GM23338 (cell line): ENCODE measurements around the gene MPZL1. TPM values are rescaled to one million over a fixed set of nuclear protein-coding genes. Genes with fewer than 3 reads are reported as not detected.

ENCODE experiments used
- ATAC-seq: fragments of 200-7000 bp; cut with Tn5 transposase; 3 replicates; pipeline ENCODE4 v1.9.1; 2020
- DNase-seq: peaks from one replicate; pipeline ENCODE4 v3.0.0-alpha.2; 2015; ENCODE audit warnings: low spot score
- H2AFZ ChIP-seq: fragments of 200-600 bp; sonication (generic); 2 replicates; pipeline ENCODE4 v1.8.0; 2016; ENCODE audit warnings: antibody characterized with exemption, mild to moderate bottlenecking, moderate library complexity
- H3F3A ChIP-seq: fragments of 200-600 bp; sonication (generic); replicated peaks from 2 replicates; pipeline ENCODE4 v1.8.0; 2017; ENCODE audit warnings: antibody characterized with exemption, mixed run types, low read depth
- H3K27ac ChIP-seq: fragments of 200-600 bp; sonication (generic); 2 replicates; pipeline ENCODE4 v1.6.1; 2016; ENCODE audit warnings: low read depth
- H3K27me3 ChIP-seq: fragments of 200-600 bp; sonication (generic); 2 replicates; pipeline ENCODE4 v1.8.0; 2016; ENCODE audit warnings: mild to moderate bottlenecking, mixed run types, moderate library complexity; ENCODE audit not compliant: insufficient read depth
- H3K36me3 ChIP-seq: fragments of 200-600 bp; sonication (generic); 2 replicates; pipeline ENCODE4 v1.8.0; 2016; ENCODE audit warnings: mild to moderate bottlenecking; ENCODE audit not compliant: insufficient read depth
- H3K4me1 ChIP-seq: fragments of 200-600 bp; sonication (generic); 2 replicates; pipeline ENCODE4 v1.8.0; 2016; ENCODE audit warnings: mild to moderate bottlenecking, moderate library complexity; ENCODE audit not compliant: insufficient read depth
- H3K4me2 ChIP-seq: fragments of 200-600 bp; sonication (generic); 2 replicates; pipeline ENCODE4 v1.7.1; 2017; ENCODE audit warnings: mixed run types
- H3K4me3 ChIP-seq: fragments of 200-600 bp; sonication (generic); 2 replicates; pipeline ENCODE4 v1.6.1; 2016; ENCODE audit warnings: mixed run types
- H3K79me2 ChIP-seq: fragments of 200-600 bp; sonication (generic); replicated peaks from 2 replicates; pipeline ENCODE4 v1.8.0; 2017; ENCODE audit warnings: mild to moderate bottlenecking; ENCODE audit not compliant: insufficient read depth
- H3K9me2 ChIP-seq: fragments of 200-600 bp; sonication (generic); 2 replicates; pipeline ENCODE4 v1.8.0; 2017; ENCODE audit not compliant: insufficient read depth
- H4K20me1 ChIP-seq: fragments of 200-600 bp; sonication (generic); replicated peaks from 2 replicates; pipeline ENCODE4 v1.8.0; 2017; ENCODE audit warnings: mild to moderate bottlenecking; ENCODE audit not compliant: insufficient read depth
- H3K27ac Mint-ChIP-seq: 2 replicates; pipeline ENCODE4 v1.8.0; 2020; ENCODE audit warnings: inconsistent platforms, mild to moderate bottlenecking, moderate library complexity, mixed read lengths
- H3K27me3 Mint-ChIP-seq: 3 replicates; pipeline ENCODE4 v1.8.0; 2022; ENCODE audit warnings: low read depth, mild to moderate bottlenecking, moderate library complexity, mixed read lengths, inconsistent platforms; ENCODE audit not compliant: insufficient read depth, poor library complexity
- H3K36me3 Mint-ChIP-seq: 3 replicates; pipeline ENCODE4 v1.8.0; 2021; ENCODE audit warnings: low read depth, mild to moderate bottlenecking, inconsistent platforms, moderate library complexity, mixed read lengths
- H3K4me1 Mint-ChIP-seq: 3 replicates; pipeline ENCODE4 v1.8.0; 2020; ENCODE audit warnings: mild to moderate bottlenecking, inconsistent platforms, mixed read lengths
- H3K4me3 Mint-ChIP-seq: 3 replicates; pipeline ENCODE4 v1.8.0; 2021; ENCODE audit warnings: moderate library complexity, mild to moderate bottlenecking, inconsistent platforms, mixed read lengths
- H3K9me3 Mint-ChIP-seq: 3 replicates; pipeline ENCODE4 v1.8.0; 2020; ENCODE audit warnings: moderate library complexity, mild to moderate bottlenecking, inconsistent platforms, mixed read lengths
- CREB1 ChIP-seq: fragments of 250-450 bp; sonication (Bioruptor Pico); IDR thresholded peaks from 2 replicates; pipeline ENCODE4 v1.5.0; 2020; ENCODE audit warnings: low read depth, mild to moderate bottlenecking, moderate library complexity
- EZH2 ChIP-seq: fragments of 200-600 bp; sonication (generic); IDR thresholded peaks from one replicate; pipeline ENCODE4 v1.8.0; 2017; ENCODE audit warnings: antibody characterized with exemption, mild to moderate bottlenecking, low read depth; ENCODE audit not compliant: unreplicated experiment
- EZH2phosphoT487 ChIP-seq: fragments of 200-600 bp; sonication (generic); IDR thresholded peaks from one replicate; pipeline ENCODE4 v1.8.1; 2018; ENCODE audit warnings: antibody characterized with exemption; ENCODE audit not compliant: unreplicated experiment
- NANOG ChIP-seq: IDR thresholded peaks from 2 replicates; pipeline ENCODE4 v1.6.1; 2016; ENCODE audit warnings: antibody characterized with exemption, borderline replicate concordance
- POLR2AphosphoS5 ChIP-seq: IDR thresholded peaks from 2 replicates; pipeline ENCODE4 v1.6.1; 2016; ENCODE audit warnings: antibody characterized with exemption, low read depth
- ZNF114 ChIP-seq: fragments of 250-450 bp; sonication (Bioruptor Pico); IDR thresholded peaks from 2 replicates; pipeline ENCODE4 v1.5.0; 2020; ENCODE audit warnings: mild to moderate bottlenecking, moderate library complexity
- ZNF331 ChIP-seq: fragments of 250-450 bp; sonication (Bioruptor Pico); IDR thresholded peaks from 2 replicates; pipeline ENCODE4 v1.5.0; 2020; ENCODE audit warnings: low read depth, mild to moderate bottlenecking, moderate library complexity
- polyA plus RNA-seq: library from polyadenylated mRNA; unstranded; fragments of >200 nt; fragmentation: Nextera tagmentation; extraction: Ambion mirVana; gene quantifications from 2 replicates; pipeline ENCODE4 v1.2.1, GENCODE V29; 2016
- total RNA-seq: library from RNA; depleted of rRNA; stranded (reverse); fragments of >200 nt; shearing (Covaris generic); gene quantifications from 2 replicates; pipeline ENCODE4 v1.2.3, GENCODE V29; 2014
- TF ChIP-seq, protein P1 (sequence below): IDR thresholded peaks from 2 replicates; pipeline ENCODE4 v1.6.1; 2016; ENCODE audit warnings: antibody characterized with exemption
- TF ChIP-seq, protein P2 (sequence below): IDR thresholded peaks from one replicate; pipeline ENCODE4 v1.6.1; 2018; ENCODE audit warnings: antibody characterized with exemption; ENCODE audit not compliant: unreplicated experiment
- TF ChIP-seq, protein P3 (sequence below), 2 experiments: fragments of 200-600 bp in 1 of 2; sonication (generic) in 1 of 2; conservative IDR thresholded peaks; 2 replicates each; pipeline versions ENCODE4 v1.5.1 to v1.6.1; 2016 to 2017; ENCODE audit warnings: antibody characterized with exemption in 2 of 2, low read depth in 2 of 2, mild to moderate bottlenecking in 2 of 2, moderate library complexity in 1 of 2

The MPZL1 gene
- total and polyA plus RNA-seq, 2 experiments from 2014 or later: 35.1 to 85.1 TPM

DNA sequence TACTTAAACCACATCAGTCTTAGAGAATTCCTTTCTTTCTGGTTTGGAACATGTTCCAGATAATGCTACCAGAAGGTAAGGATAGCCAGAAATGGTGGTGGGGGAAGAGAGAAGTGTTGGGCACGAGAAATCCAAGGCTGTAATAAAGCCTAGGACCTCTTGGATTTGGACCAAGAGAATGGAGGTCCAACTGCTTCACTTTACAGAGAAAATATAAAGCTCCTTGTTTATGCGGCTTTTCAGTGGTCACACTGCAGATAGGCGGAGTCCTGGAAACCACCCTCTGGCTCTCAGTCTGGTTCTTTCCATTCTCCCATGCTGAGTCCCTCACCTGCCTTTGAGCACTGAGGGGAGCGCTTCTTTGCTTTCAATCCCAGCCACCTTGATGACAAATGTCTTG is 104.3 kb downstream of the MPZL1 start:
- Histone ChIP-seq H3K27me3 (no peaks in the 10 kb centered on the region), H3K4me1 (peaks cover 28% of the 10 kb centered on the region), H4K20me1 (no peaks in the 10 kb centered on the region), H3F3A (no peaks in the 10 kb centered on the region), H2AFZ (peak overlapping the region; percentile 57; the same call in 1 of the 2 replicates), H3K79me2 (no peaks in the 10 kb centered on the region), H3K36me3 (no peaks in the 10 kb centered on the region), H3K4me3 (no peak overlapping the region), H3K9me2 (no peaks in the 10 kb centered on the region), H3K27ac (no peak overlapping the region), H3K4me2 (no peak overlapping the region)
- ATAC-seq: no peak
- H3K36me3 Mint-ChIP-seq: no peaks in the 10 kb centered on the region
- H3K4me1 Mint-ChIP-seq: peaks cover 25% of the 10 kb centered on the region
- H3K4me3 Mint-ChIP-seq: no peak overlapping the region
- no peak for TF ChIP-seq CREB1 (CRISPR knock-in tag)
- no peak for TF ChIP-seq ZNF331 (CRISPR knock-in tag)
- TF ChIP-seq, protein P1, sequence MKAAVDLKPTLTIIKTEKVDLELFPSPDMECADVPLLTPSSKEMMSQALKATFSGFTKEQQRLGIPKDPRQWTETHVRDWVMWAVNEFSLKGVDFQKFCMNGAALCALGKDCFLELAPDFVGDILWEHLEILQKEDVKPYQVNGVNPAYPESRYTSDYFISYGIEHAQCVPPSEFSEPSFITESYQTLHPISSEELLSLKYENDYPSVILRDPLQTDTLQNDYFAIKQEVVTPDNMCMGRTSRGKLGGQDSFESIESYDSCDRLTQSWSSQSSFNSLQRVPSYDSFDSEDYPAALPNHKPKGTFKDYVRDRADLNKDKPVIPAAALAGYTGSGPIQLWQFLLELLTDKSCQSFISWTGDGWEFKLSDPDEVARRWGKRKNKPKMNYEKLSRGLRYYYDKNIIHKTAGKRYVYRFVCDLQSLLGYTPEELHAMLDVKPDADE: no peak
- no peak for TF ChIP-seq EZH2
- TF ChIP-seq, protein P2, sequence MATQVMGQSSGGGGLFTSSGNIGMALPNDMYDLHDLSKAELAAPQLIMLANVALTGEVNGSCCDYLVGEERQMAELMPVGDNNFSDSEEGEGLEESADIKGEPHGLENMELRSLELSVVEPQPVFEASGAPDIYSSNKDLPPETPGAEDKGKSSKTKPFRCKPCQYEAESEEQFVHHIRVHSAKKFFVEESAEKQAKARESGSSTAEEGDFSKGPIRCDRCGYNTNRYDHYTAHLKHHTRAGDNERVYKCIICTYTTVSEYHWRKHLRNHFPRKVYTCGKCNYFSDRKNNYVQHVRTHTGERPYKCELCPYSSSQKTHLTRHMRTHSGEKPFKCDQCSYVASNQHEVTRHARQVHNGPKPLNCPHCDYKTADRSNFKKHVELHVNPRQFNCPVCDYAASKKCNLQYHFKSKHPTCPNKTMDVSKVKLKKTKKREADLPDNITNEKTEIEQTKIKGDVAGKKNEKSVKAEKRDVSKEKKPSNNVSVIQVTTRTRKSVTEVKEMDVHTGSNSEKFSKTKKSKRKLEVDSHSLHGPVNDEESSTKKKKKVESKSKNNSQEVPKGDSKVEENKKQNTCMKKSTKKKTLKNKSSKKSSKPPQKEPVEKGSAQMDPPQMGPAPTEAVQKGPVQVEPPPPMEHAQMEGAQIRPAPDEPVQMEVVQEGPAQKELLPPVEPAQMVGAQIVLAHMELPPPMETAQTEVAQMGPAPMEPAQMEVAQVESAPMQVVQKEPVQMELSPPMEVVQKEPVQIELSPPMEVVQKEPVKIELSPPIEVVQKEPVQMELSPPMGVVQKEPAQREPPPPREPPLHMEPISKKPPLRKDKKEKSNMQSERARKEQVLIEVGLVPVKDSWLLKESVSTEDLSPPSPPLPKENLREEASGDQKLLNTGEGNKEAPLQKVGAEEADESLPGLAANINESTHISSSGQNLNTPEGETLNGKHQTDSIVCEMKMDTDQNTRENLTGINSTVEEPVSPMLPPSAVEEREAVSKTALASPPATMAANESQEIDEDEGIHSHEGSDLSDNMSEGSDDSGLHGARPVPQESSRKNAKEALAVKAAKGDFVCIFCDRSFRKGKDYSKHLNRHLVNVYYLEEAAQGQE: no peak
- no peak for TF ChIP-seq NANOG
- TF ChIP-seq POLR2AphosphoS5: no peak
- no peak for TF ChIP-seq ZNF114 (CRISPR knock-in tag)
- TF ChIP-seq, protein P3, sequence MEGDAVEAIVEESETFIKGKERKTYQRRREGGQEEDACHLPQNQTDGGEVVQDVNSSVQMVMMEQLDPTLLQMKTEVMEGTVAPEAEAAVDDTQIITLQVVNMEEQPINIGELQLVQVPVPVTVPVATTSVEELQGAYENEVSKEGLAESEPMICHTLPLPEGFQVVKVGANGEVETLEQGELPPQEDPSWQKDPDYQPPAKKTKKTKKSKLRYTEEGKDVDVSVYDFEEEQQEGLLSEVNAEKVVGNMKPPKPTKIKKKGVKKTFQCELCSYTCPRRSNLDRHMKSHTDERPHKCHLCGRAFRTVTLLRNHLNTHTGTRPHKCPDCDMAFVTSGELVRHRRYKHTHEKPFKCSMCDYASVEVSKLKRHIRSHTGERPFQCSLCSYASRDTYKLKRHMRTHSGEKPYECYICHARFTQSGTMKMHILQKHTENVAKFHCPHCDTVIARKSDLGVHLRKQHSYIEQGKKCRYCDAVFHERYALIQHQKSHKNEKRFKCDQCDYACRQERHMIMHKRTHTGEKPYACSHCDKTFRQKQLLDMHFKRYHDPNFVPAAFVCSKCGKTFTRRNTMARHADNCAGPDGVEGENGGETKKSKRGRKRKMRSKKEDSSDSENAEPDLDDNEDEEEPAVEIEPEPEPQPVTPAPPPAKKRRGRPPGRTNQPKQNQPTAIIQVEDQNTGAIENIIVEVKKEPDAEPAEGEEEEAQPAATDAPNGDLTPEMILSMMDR (conservative IDR thresholded peaks at IDR 0.05; ENCODE audit: low read depth in 2 of 2): no peak
- TF ChIP-seq EZH2phosphoT487: no peak
- no peaks in the 10 kb centered on the region for H3K9me3 Mint-ChIP-seq
- peaks cover 4% of the 10 kb centered on the region for H3K27me3 Mint-ChIP-seq
- no peak for DNase-seq
- H3K27ac Mint-ChIP-seq: no peak overlapping the region
